Heart right ventricle (tissue), 16 donors: ENCODE data around the gene SMARCAL1. TPM values are rescaled to one million over a fixed set of nuclear protein-coding genes. Genes with fewer than 3 reads are reported as not detected.

Source experiments
- ATAC-seq, 8 donors: fragments of 200-7000 bp; cut with Tn5 transposase; one replicate each; pipeline ENCODE4 v1.9.1; 2020; ENCODE audit warnings: mild to moderate bottlenecking in 8 of 8, moderate library complexity in 8 of 8, moderate number of reproducible peaks in 1 of 8
- DNase-seq, 2 donors: peaks; one replicate each; pipeline ENCODE4 v3.0.0-alpha.2; 2020
- H3K27ac ChIP-seq, 10 donors: fragments of 200-600 bp; sonication (generic) in 2 of 10; one replicate each; pipeline versions ENCODE4 v1.5.0 to v1.8.0; 2020 to 2022; ENCODE audit warnings: mild to moderate bottlenecking in 3 of 10
- H3K27me3 ChIP-seq, 7 donors: fragments of 200-600 bp; one replicate each; pipeline ENCODE4 v1.8.0; 2021 to 2022; ENCODE audit warnings: mild to moderate bottlenecking in 2 of 7
- H3K36me3 ChIP-seq, 9 donors: fragments of 200-600 bp; sonication (generic) in 1 of 9; one replicate each; pipeline versions ENCODE4 v1.5.0 to v1.8.0; 2020 to 2022; ENCODE audit warnings: mild to moderate bottlenecking in 2 of 9
- H3K4me1 ChIP-seq, 9 donors: fragments of 200-600 bp; sonication (generic) in 1 of 9; one replicate each; pipeline versions ENCODE4 v1.5.0 to v1.8.0; 2020 to 2022; ENCODE audit warnings: mild to moderate bottlenecking in 4 of 9
- H3K4me3 ChIP-seq, 10 donors: fragments of 200-600 bp; sonication (generic) in 2 of 10; one replicate each; pipeline versions ENCODE4 v1.5.0 to v1.8.0; 2020 to 2022; ENCODE audit warnings: mild to moderate bottlenecking in 7 of 10, moderate library complexity in 2 of 10
- H3K9me3 ChIP-seq, 11 donors: fragments of 200-600 bp in 10 of 11; sonication (generic) in 2 of 11; one replicate each; pipeline versions ENCODE4 v1.5.0 to v1.8.0; 2013 to 2022; ENCODE audit warnings: mild to moderate bottlenecking in 2 of 11, control low read depth in 1 of 11, moderate library complexity in 1 of 11
- WGBS, 2 donors: extraction: QIAGEN DNeasy Blood & Tissue Kit; methylation state at CpG; one replicate each; pipeline ENCODE4 v1.1.7; 2013; ENCODE audit warnings: inconsistent platforms in 1 of 2; 5-methylcytosine and 5-hydroxymethylcytosine counted together
- intact Hi-C, 10 donors: fragments of 100-400 bp; cut with DNase I; formaldehyde crosslinking; loops; one replicate each; pipeline versions ENCODE4 v1.11.1 to v1.14.2; 2022
- polyA plus RNA-seq, 2 donors: library from polyadenylated mRNA; stranded (reverse); fragments of 200-250 nt; gene quantifications; one replicate each; pipeline ENCODE4 v1.2.3, GENCODE V29; 2013
- total RNA-seq, 10 donors: library from RNA; stranded (reverse); fragmentation: NEBNext Ultra II Directional in 3 of 10; extraction: Animal tissue kit (Norgen Biotek cat#: 25700) in 3 of 10; gene quantifications; one replicate each; pipeline versions ENCODE4 v1.2.1 to v1.2.4, GENCODE V29; 2021 to 2023
- TF ChIP-seq, protein P1 (sequence below), 9 donors: fragments of 200-600 bp; sonication (generic) in 2 of 9; IDR thresholded peaks; one replicate each; pipeline versions ENCODE4 v1.5.0 to v1.8.0; 2021 to 2022; ENCODE audit warnings: antibody characterized with exemption in 9 of 9, mild to moderate bottlenecking in 5 of 9, moderate library complexity in 1 of 9
- donor health status: Arrhythmogenic right ventricular cardiomyopathy.
- donor health status: ischemic (EF 13 %, LVEDD 7.1; RV severe dilation, severe dysfunction).
- donor health status: healthy with polysubstance abuse.
- donor health status: DM: no; HTN: yes; CAD: no.
- donor health status: DM: no; HTN: no; CAD: no.
- donor health status: ischemic (EF 25% LVEDD 6.9; RV normal size, moderate dysfunction).
- donor health status: ischemic (EF 25% LVEDD 5.7; RV mildly dilated, moderate dysfunction).
- donor health status: healthy.
- donor health status: DM: yes; HTN: yes; CAD: no.
- donor health status: Ischemic cardiomyopathy.
- donor health status: ischemic (EF 35%, LVEDD 5.7; RV mildly dilated, moderate dysfunction).
- donor health status: nonischemic (EF 11% LVEDD 7.7; RV severe dilation, severe dysfunction).
- donor health status: DM: yes; HTN: yes; CAD: no.
- donor health status: PGD.
- donor health status: ischemic (EF 29% LVEDD 5.4; RV normal size, mild dysfunction).
- donor health status: nonischemic (EF 23%, LVEDD 6.1; RV moderate dilation, normal function).

SMARCAL1 gene
- total and polyA plus RNA-seq, 12 donors = 3.8 to 14.8 (median 9.6) TPM

DNA sequence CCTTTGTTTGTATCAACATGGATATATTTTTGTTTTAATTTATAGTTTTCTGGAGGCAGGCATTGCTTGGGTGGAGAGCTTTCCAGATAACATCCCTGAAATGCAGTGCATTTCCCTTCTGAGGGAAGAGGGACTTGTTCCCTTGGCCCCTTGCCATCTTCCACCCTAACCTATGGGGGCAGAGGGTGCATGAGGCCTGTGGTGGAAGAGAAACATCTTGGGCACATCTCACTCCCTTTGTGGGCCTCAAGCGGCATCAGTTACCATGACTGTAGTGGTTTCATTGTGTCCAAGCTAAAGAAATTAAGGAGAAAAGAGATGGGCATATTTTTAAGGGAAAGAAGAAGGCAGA, 81.0 kb downstream of the SMARCAL1 start:
- DNase-seq (no peak), ATAC-seq (no peak)
- 89 to 96% methylated on average over 1 of the region's 1 CpG for WGBS, 2 donors
- H3K27ac ChIP-seq = no peak overlapping the region
- peaks cover 0 to 55% (median 10%) of the 10 kb centered on the region in 9 donors for H3K4me1 ChIP-seq
- no peaks in the 10 kb centered on the region for H3K9me3 ChIP-seq
- H3K4me3 ChIP-seq = no peak overlapping the region
- intact Hi-C loops = no loop called here
- H3K36me3 ChIP-seq = no peaks in the 10 kb centered on the region
- TF ChIP-seq, protein P1, sequence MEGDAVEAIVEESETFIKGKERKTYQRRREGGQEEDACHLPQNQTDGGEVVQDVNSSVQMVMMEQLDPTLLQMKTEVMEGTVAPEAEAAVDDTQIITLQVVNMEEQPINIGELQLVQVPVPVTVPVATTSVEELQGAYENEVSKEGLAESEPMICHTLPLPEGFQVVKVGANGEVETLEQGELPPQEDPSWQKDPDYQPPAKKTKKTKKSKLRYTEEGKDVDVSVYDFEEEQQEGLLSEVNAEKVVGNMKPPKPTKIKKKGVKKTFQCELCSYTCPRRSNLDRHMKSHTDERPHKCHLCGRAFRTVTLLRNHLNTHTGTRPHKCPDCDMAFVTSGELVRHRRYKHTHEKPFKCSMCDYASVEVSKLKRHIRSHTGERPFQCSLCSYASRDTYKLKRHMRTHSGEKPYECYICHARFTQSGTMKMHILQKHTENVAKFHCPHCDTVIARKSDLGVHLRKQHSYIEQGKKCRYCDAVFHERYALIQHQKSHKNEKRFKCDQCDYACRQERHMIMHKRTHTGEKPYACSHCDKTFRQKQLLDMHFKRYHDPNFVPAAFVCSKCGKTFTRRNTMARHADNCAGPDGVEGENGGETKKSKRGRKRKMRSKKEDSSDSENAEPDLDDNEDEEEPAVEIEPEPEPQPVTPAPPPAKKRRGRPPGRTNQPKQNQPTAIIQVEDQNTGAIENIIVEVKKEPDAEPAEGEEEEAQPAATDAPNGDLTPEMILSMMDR (IDR thresholded peaks at IDR 0.05) = no peak
- no peaks in the 10 kb centered on the region for H3K27me3 ChIP-seq

DNA sequence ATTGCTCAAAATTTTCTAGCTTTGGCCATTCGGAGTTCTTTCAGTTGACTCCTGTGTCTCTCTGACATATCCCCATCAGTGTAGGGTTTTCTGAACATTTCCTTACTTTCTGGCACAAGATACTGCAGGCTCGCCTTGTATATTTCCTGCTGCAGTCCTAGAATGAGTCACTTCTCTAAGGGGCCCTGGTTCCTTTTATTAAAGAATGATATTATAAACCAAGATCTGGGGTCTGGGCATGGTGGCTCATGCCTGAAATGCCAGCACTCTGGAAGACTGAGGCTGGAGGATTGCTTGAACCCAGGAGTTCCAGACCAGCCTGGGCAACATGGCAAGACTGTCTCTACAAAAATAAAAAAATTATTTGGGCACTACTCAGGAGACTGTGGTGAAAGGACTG, 83.4 kb downstream of the SMARCAL1 start:
- H3K9me3 ChIP-seq = no peaks in the 10 kb centered on the region
- no peaks in the 10 kb centered on the region for H3K27me3 ChIP-seq
- H3K4me1 ChIP-seq = peaks cover 6 to 58% (median 23%) of the 10 kb centered on the region in 9 donors
- no peak for DNase-seq
- TF ChIP-seq, protein P1 (IDR thresholded peaks at IDR 0.05) = no peak
- intact Hi-C loops = no loop called here
- peaks cover 0 to 13% (median 8%) of the 10 kb centered on the region in 9 donors for H3K36me3 ChIP-seq
- ATAC-seq = no peak
- H3K27ac ChIP-seq = peak overlapping the region in 1 of 10 donors; percentile 21
- 60 to 66% methylated on average over 2 of the region's 2 CpGs for WGBS, 2 donors
- no peak overlapping the region for H3K4me3 ChIP-seq

DNA sequence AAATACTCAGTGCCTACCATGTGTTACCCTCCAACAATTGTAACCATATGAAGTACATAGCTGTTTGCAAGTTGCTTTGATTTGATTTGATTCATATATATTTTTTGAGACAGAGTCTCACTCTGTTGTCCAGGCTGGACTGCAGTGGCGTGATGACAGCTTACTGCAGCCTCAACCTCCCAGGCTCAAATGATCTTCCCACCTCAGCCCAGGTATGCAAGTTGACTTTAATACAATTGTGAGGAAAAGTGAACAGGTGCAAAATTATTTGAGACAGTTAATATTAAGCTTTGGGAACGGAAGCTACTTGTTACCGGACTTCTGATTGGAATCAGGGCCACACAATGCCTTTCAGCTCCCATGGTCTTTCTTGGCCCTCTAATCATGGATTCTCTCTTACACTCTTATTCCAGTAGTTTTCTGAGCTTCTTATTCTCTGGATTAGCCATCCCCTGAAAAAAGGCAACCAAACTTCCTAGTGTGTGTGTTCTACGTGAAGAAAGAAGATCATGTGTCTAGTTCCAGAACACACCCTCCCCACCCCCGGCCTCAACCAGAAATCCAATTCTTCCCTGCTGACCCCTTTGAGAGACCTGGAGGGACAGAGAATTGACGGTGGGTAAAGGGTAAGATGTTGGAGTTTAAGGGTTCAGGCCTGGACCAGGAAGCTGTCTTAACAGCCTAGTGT, 85.2 kb downstream of the SMARCAL1 start:
- 78 to 79% methylated on average over 6 of the region's 6 CpGs for WGBS, 2 donors
- peak overlapping the region in 9 of 10 donors; percentile 75 to 90 (median 84) for H3K27ac ChIP-seq
- peaks cover 6 to 64% (median 26%) of the 10 kb centered on the region in 9 donors for H3K4me1 ChIP-seq
- H3K36me3 ChIP-seq = peaks cover 0 to 32% (median 24%) of the 10 kb centered on the region in 9 donors
- no peaks in the 10 kb centered on the region for H3K27me3 ChIP-seq
- intact Hi-C loops = no loop called here
- ATAC-seq (no peak), DNase-seq (no peak)
- no peaks in the 10 kb centered on the region for H3K9me3 ChIP-seq
- H3K4me3 ChIP-seq = peak overlapping the region in 9 of 10 donors; percentile 69 to 99 (median 82)
- TF ChIP-seq, protein P1 (IDR thresholded peaks at IDR 0.05) = no peak

DNA sequence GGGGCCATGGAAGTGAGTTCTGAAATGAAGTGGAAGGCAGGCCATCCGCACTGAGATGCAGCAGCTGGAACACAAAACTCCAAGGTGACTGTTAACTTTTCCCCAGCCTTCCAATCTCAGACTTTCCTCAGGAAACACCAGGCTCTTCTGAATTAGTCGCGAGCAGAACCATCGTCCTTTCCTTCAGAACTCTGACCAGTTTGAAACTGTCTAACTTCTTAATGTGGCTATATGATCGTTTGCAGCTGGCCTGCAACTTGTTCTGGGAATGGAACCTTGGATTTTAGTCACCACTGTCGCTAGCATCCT, 85.7 kb downstream of the SMARCAL1 start:
- peak overlapping the region; percentile 69 to 99 (median 82) for H3K4me3 ChIP-seq
- intact Hi-C loops = no loop called here
- H3K27me3 ChIP-seq = no peaks in the 10 kb centered on the region
- H3K9me3 ChIP-seq = no peaks in the 10 kb centered on the region
- DNase-seq (no peak), ATAC-seq (peak in 3 of 8 donors; percentile 7 to 19 (median 7))
- TF ChIP-seq, protein P1 (IDR thresholded peaks at IDR 0.05) = no peak
- peak overlapping the region in 9 of 10 donors; percentile 75 to 90 (median 84) for H3K27ac ChIP-seq
- 10 to 12% methylated on average over 6 of the region's 6 CpGs for WGBS, 2 donors
- peaks cover 6 to 64% (median 26%) of the 10 kb centered on the region in 9 donors for H3K4me1 ChIP-seq
- H3K36me3 ChIP-seq = peaks cover 0 to 37% (median 29%) of the 10 kb centered on the region in 9 donors
